Vagina (tissue), 2 donors: ENCODE data around the gene DPYD.
A peak's percentile ranks its signal among the peaks of the same experiment; 100 is the strongest.

ENCODE experiments used
- POLR2AphosphoS5 ChIP-seq, 2 donors: sonication (generic); formaldehyde crosslinking; IDR thresholded peaks; one replicate each; pipeline ENCODE4 v1.9.0; 2017; ENCODE audit warnings: antibody characterized with exemption in 2 of 2, mild to moderate bottlenecking in 2 of 2, low read depth in 1 of 2; ENCODE audit not compliant: insufficient read depth in 1 of 2
- TF ChIP-seq, protein P1 (sequence below), 3 experiments: fragments of 450-650 bp in 2 of 3; fragments of 200-600 bp in 1 of 3; sonication (generic) in 1 of 3; IDR thresholded peaks; one replicate each; pipeline ENCODE4 v1.5.1; 2017 to 2019; ENCODE audit warnings: antibody characterized with exemption in 3 of 3, mild to moderate bottlenecking in 2 of 3, moderate library complexity in 2 of 3

- peak in 1 of 2 donors; percentile 34 for TF ChIP-seq POLR2AphosphoS5 (IDR thresholded peaks at IDR 0.05; ENCODE audit: insufficient read depth in 1 of 2, low read depth in 1 of 2)
- TF ChIP-seq, protein P1, sequence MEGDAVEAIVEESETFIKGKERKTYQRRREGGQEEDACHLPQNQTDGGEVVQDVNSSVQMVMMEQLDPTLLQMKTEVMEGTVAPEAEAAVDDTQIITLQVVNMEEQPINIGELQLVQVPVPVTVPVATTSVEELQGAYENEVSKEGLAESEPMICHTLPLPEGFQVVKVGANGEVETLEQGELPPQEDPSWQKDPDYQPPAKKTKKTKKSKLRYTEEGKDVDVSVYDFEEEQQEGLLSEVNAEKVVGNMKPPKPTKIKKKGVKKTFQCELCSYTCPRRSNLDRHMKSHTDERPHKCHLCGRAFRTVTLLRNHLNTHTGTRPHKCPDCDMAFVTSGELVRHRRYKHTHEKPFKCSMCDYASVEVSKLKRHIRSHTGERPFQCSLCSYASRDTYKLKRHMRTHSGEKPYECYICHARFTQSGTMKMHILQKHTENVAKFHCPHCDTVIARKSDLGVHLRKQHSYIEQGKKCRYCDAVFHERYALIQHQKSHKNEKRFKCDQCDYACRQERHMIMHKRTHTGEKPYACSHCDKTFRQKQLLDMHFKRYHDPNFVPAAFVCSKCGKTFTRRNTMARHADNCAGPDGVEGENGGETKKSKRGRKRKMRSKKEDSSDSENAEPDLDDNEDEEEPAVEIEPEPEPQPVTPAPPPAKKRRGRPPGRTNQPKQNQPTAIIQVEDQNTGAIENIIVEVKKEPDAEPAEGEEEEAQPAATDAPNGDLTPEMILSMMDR (IDR thresholded peaks at IDR 0.05): no peak
Measured at GRCh38 chr1:97623220-97623619, 297.6 kb downstream of the DPYD start.
